Measurements from ENCODE around the gene APPL2. TPM values are rescaled to one million over a fixed set of nuclear protein-coding genes. Genes with fewer than 3 reads are reported as not detected.

Gene APPL2
- polyA plus RNA-seq, 1 donor from 2014 or later: 47.0 TPM

DNA sequence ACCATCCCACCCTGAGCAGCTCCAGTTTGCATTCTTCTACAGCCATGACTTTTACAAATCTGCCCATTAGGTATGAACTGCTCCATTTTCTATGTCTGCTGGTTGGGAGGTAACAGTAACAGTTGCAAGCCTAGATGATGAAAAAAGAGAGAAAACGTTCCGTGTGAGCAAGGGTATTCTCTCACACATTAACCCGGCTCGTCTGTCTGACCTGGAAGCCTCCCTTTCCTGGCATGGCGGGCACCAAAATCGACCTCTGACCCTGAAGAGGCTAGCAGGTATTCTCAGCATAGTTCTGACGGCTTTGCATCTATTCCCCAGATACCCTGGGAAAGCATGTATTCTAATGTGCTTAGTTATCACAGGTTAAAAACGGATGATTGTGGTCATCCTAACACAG is 31.8 kb downstream of the APPL2 start:
- no peaks in the 10 kb centered on the region for H3K9me3 ChIP-seq (ENCODE audit: low read length)
- H3K4me2 ChIP-seq (ENCODE audit: low read length): no peak overlapping the region
- no peaks in the 10 kb centered on the region for H3F3A ChIP-seq (ENCODE audit: insufficient read depth, low read length, poor library complexity, severe bottlenecking)
- H3K27me3 ChIP-seq (ENCODE audit: insufficient read depth, low read depth, low read length): no peaks in the 10 kb centered on the region
- no peaks in the 10 kb centered on the region for H3K9me2 ChIP-seq (ENCODE audit: insufficient read depth, low read length)
- H3K36me3 ChIP-seq (ENCODE audit: insufficient read depth, low read length): no peaks in the 10 kb centered on the region
- H3K27ac ChIP-seq (ENCODE audit: low read length): no peak overlapping the region
- TF ChIP-seq, protein P1, sequence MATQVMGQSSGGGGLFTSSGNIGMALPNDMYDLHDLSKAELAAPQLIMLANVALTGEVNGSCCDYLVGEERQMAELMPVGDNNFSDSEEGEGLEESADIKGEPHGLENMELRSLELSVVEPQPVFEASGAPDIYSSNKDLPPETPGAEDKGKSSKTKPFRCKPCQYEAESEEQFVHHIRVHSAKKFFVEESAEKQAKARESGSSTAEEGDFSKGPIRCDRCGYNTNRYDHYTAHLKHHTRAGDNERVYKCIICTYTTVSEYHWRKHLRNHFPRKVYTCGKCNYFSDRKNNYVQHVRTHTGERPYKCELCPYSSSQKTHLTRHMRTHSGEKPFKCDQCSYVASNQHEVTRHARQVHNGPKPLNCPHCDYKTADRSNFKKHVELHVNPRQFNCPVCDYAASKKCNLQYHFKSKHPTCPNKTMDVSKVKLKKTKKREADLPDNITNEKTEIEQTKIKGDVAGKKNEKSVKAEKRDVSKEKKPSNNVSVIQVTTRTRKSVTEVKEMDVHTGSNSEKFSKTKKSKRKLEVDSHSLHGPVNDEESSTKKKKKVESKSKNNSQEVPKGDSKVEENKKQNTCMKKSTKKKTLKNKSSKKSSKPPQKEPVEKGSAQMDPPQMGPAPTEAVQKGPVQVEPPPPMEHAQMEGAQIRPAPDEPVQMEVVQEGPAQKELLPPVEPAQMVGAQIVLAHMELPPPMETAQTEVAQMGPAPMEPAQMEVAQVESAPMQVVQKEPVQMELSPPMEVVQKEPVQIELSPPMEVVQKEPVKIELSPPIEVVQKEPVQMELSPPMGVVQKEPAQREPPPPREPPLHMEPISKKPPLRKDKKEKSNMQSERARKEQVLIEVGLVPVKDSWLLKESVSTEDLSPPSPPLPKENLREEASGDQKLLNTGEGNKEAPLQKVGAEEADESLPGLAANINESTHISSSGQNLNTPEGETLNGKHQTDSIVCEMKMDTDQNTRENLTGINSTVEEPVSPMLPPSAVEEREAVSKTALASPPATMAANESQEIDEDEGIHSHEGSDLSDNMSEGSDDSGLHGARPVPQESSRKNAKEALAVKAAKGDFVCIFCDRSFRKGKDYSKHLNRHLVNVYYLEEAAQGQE (IDR thresholded peaks at IDR 0.05; ENCODE audit: borderline replicate concordance): no peak
- TF ChIP-seq EZH2 (IDR thresholded peaks at IDR 0.05; ENCODE audit: borderline replicate concordance, insufficient read depth, low read length, poor library complexity, severe bottlenecking): no peak
- TF ChIP-seq POLR2AphosphoS5 (IDR thresholded peaks at IDR 0.05): no peak
- TF ChIP-seq TAF1 (IDR thresholded peaks at IDR 0.05; ENCODE audit: low read depth): no peak
- TF ChIP-seq EP300 (conservative IDR thresholded peaks at IDR 0.05; ENCODE audit: poor library complexity, severe bottlenecking): no peak
- no peaks in the 10 kb centered on the region for H4K20me1 ChIP-seq (ENCODE audit: insufficient read depth)
- no peak overlapping the region for H3K9ac ChIP-seq (ENCODE audit: low read length)
- no peak overlapping the region for H3K4me3 ChIP-seq (ENCODE audit: low read length)
- no peaks in the 10 kb centered on the region for H3K79me2 ChIP-seq (replicated peaks; ENCODE audit: insufficient read depth, low read length)
- no peak overlapping the region for H2AFZ ChIP-seq (ENCODE audit: low read depth, low read length)

DNA sequence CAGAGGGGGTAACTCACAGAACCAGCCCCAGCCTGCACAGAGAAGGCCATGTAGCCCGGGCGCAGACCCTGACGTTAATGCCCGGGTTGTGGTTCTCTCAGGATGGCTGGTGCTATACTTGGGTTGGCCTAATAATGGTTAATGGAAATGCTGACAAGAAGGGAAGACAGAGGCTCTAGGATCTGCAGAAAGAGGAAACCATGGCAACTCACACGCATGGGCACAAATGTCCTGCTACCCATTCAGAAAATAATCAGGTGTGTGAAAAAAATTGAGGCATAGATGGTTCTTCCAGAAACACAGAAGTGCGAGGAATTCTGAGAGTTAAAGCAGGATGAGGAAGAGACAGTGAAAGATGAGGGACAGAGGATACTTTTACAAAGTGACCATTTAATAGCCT is 33.8 kb downstream of the APPL2 start:
- Histone ChIP-seq H3K4me3 (ENCODE audit: low read length) (no peak overlapping the region), H3K9me3 (ENCODE audit: low read length) (no peaks in the 10 kb centered on the region), H3K36me3 (ENCODE audit: insufficient read depth, low read length) (no peaks in the 10 kb centered on the region), H3K9me2 (ENCODE audit: insufficient read depth, low read length) (no peaks in the 10 kb centered on the region), H3F3A (ENCODE audit: insufficient read depth, low read length, poor library complexity, severe bottlenecking) (no peaks in the 10 kb centered on the region), H3K4me2 (ENCODE audit: low read length) (no peak overlapping the region), H3K79me2 (replicated peaks; ENCODE audit: insufficient read depth, low read length) (no peaks in the 10 kb centered on the region), H3K27ac (ENCODE audit: low read length) (no peak overlapping the region), H4K20me1 (ENCODE audit: insufficient read depth) (no peaks in the 10 kb centered on the region), H2AFZ (ENCODE audit: low read depth, low read length) (no peak overlapping the region), H3K27me3 (ENCODE audit: insufficient read depth, low read depth, low read length) (no peaks in the 10 kb centered on the region), H3K9ac (ENCODE audit: low read length) (no peak overlapping the region)
- TF ChIP-seq RAD21 (conservative IDR thresholded peaks at IDR 0.05): no peak

DNA sequence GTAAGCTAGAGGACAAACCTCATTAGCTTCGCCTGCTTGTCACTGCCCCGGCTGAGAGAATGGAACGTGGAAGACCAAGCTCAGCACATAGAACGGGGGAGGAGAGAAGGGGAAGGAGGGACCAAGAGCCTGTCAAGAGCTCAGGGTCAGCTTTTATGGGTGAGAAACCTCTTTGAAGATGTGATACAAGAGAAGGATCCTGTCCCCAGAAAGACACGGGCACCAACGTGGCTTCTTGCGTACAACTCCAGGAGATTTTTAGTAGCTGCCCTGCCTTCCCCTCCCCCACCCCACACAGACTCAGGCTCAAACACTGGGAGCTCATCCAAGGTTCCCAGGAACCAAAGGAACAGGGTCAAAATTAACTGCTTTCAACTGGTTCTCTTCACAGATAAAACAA is 34.7 kb downstream of the APPL2 start:
- Histone ChIP-seq H3K27me3 (ENCODE audit: insufficient read depth, low read depth, low read length) (no peaks in the 10 kb centered on the region), H3K9me2 (ENCODE audit: insufficient read depth, low read length) (no peaks in the 10 kb centered on the region), H3K9me3 (ENCODE audit: low read length) (no peaks in the 10 kb centered on the region), H3K36me3 (ENCODE audit: insufficient read depth, low read length) (no peaks in the 10 kb centered on the region), H2AFZ (ENCODE audit: low read depth, low read length) (no peak overlapping the region), H3K4me2 (ENCODE audit: low read length) (no peak overlapping the region), H3K79me2 (replicated peaks; ENCODE audit: insufficient read depth, low read length) (no peaks in the 10 kb centered on the region), H3F3A (ENCODE audit: insufficient read depth, low read length, poor library complexity, severe bottlenecking) (no peaks in the 10 kb centered on the region), H3K4me3 (ENCODE audit: low read length) (no peak overlapping the region), H3K9ac (ENCODE audit: low read length) (no peak overlapping the region), H4K20me1 (ENCODE audit: insufficient read depth) (no peaks in the 10 kb centered on the region), H3K27ac (ENCODE audit: low read length) (no peak overlapping the region)
- no peak for TF ChIP-seq EP300 (conservative IDR thresholded peaks at IDR 0.05; ENCODE audit: poor library complexity, severe bottlenecking)
- no peak for TF ChIP-seq POLR2AphosphoS5 (IDR thresholded peaks at IDR 0.05)
- TF ChIP-seq TAF1 (IDR thresholded peaks at IDR 0.05; ENCODE audit: low read depth): no peak
- TF ChIP-seq MXI1 (conservative IDR thresholded peaks at IDR 0.05; ENCODE audit: poor library complexity, severe bottlenecking): no peak
- TF ChIP-seq SMC3 (conservative IDR thresholded peaks at IDR 0.05; ENCODE audit: poor library complexity): no peak
- TF ChIP-seq, protein P1 (IDR thresholded peaks at IDR 0.05; ENCODE audit: borderline replicate concordance): no peak
